ENCODE results near the gene SKIC2. TPM values are rescaled to one million over a fixed set of nuclear protein-coding genes. Genes with fewer than 3 reads are reported as not detected.
"Not testable (repeated sequence)": the region's sequence is repeated elsewhere in the genome, so short reads cannot be mapped to it uniquely, and the experiment has no call there.

SKIC2 gene
- 31.4 and 39.0 TPM in 2 replicates for total RNA-seq (2014; rRNA removed; shearing (Covaris generic))
- polyA plus RNA-seq (2015; cell fraction: cytosol; rRNA removed) = 23.1 and 25.7 TPM in 2 replicates
- 176 and 181 TPM in 2 replicates for polyA plus RNA-seq (2015; cell fraction: nucleus; rRNA removed)

- peak; percentile 98 for DNase-seq (ENCODE audit: low read depth)
Observed at GRCh38 chr6:31958741-31959739, at the start of gene SKIC2, which contains the start of gene NELFE. SKIC2 (plus strand) TSS chr6:31959175; CDS start chr6:31959193, 18 bp downstream. NELFE (minus strand) TSS chr6:31958971; CDS start chr6:31958446, 525 bp downstream.

- not testable (repeated sequence) for DNase-seq (ENCODE audit: low read depth)
Observed at GRCh38 chr6:31909298-31909697, 49.7 kb upstream of the SKIC2 start.

GRCh38 chr6:31911826-31912585 lies 47.0 kb upstream of the SKIC2 start:
- DNase-seq (ENCODE audit: low read depth) = no peak

- no peak for DNase-seq (ENCODE audit: low read depth)
Observed at GRCh38 chr6:31915351-31915750, 43.6 kb upstream of the SKIC2 start.

GRCh38 chr6:31915756-31916155 lies 43.2 kb upstream of the SKIC2 start:
- DNase-seq (ENCODE audit: low read depth) = no peak

- DNase-seq (ENCODE audit: low read depth) = peak; percentile 31
Observed at GRCh38 chr6:31918069-31918720, 40.8 kb upstream of the SKIC2 start.

GRCh38 chr6:31919624-31920303 lies 39.2 kb upstream of the SKIC2 start:
- no peak for DNase-seq (ENCODE audit: low read depth)

GRCh38 chr6:31920811-31921210 lies 38.2 kb upstream of the SKIC2 start:
- no peak for DNase-seq (ENCODE audit: low read depth)

GRCh38 chr6:31922942-31923341 lies 36.0 kb upstream of the SKIC2 start:
- no peak for DNase-seq (ENCODE audit: low read depth)

- no peak for DNase-seq (ENCODE audit: low read depth)
Observed at GRCh38 chr6:31927242-31927862, 31.6 kb upstream of the SKIC2 start, which contains the start of gene C2. C2 (plus strand) TSS chr6:31927717; CDS start chr6:31927753, 36 bp downstream.

GRCh38 chr6:31927863-31928671 lies 30.9 kb upstream of the SKIC2 start:
- no peak for DNase-seq (ENCODE audit: low read depth)

- DNase-seq (ENCODE audit: low read depth) = no peak
Observed at GRCh38 chr6:31928672-31928939, 30.4 kb upstream of the SKIC2 start.

- DNase-seq (ENCODE audit: low read depth) = no peak
Observed at GRCh38 chr6:31930962-31931361, 28.0 kb upstream of the SKIC2 start.

GRCh38 chr6:31932137-31932536 lies 26.8 kb upstream of the SKIC2 start:
- not testable (repeated sequence) for DNase-seq (ENCODE audit: low read depth)

- DNase-seq (ENCODE audit: low read depth) = no peak
Observed at GRCh38 chr6:31933537-31933936, 25.4 kb upstream of the SKIC2 start.

GRCh38 chr6:31935021-31935420 lies 24.0 kb upstream of the SKIC2 start:
- DNase-seq (ENCODE audit: low read depth) = no peak

GRCh38 chr6:31935823-31936222 lies 23.2 kb upstream of the SKIC2 start:
- DNase-seq (ENCODE audit: low read depth) = no peak

GRCh38 chr6:31940256-31940664 lies 18.7 kb upstream of the SKIC2 start:
- DNase-seq (ENCODE audit: low read depth) = peak; percentile 45

- no peak for DNase-seq (ENCODE audit: low read depth)
Observed at GRCh38 chr6:31943742-31944141, 15.2 kb upstream of the SKIC2 start.

GRCh38 chr6:31945154-31945506 lies 13.8 kb upstream of the SKIC2 start:
- no peak for DNase-seq (ENCODE audit: low read depth)
